ENCODE measurements around the gene TAF4.

Gene TAF4

GRCh38 chr20:62022575-62023139 lies 43.0 kb downstream of the TAF4 start:
- no peak for DNase-seq (ENCODE audit: low read depth in 2 of 2)

- DNase-seq (ENCODE audit: low read depth in 2 of 2), result no peak
These were observed 43.8 kb downstream of the TAF4 start for GRCh38 chr20:62021793-62022385.

- DNase-seq (ENCODE audit: low read depth in 2 of 2), result no peak
These were observed 44.6 kb downstream of the TAF4 start for GRCh38 chr20:62020935-62021701.

GRCh38 chr20:62019881-62020492 lies 45.7 kb downstream of the TAF4 start:
- no peak for DNase-seq (ENCODE audit: low read depth in 2 of 2)

- DNase-seq (ENCODE audit: low read depth in 2 of 2), result no peak
These were observed 46.4 kb downstream of the TAF4 start for GRCh38 chr20:62019144-62019805.

- DNase-seq (ENCODE audit: low read depth in 2 of 2), result no peak
These were observed 47.1 kb downstream of the TAF4 start for GRCh38 chr20:62018437-62019143.

- DNase-seq (ENCODE audit: low read depth in 2 of 2), result no peak
These were observed 50.0 kb downstream of the TAF4 start for GRCh38 chr20:62015540-62016288.

GRCh38 chr20:62014889-62015537 lies 50.7 kb downstream of the TAF4 start:
- no peak for DNase-seq (ENCODE audit: low read depth in 2 of 2)

GRCh38 chr20:62014488-62014775 lies 51.2 kb downstream of the TAF4 start:
- DNase-seq (ENCODE audit: low read depth in 2 of 2), result no peak

GRCh38 chr20:62012631-62013030 lies 53.0 kb downstream of the TAF4 start:
- DNase-seq (ENCODE audit: low read depth in 2 of 2), result no peak

- no peak for DNase-seq (ENCODE audit: low read depth in 2 of 2)
These were observed 53.6 kb downstream of the TAF4 start for GRCh38 chr20:62011938-62012534.

- no peak for DNase-seq (ENCODE audit: low read depth in 2 of 2)
These were observed 54.3 kb downstream of the TAF4 start for GRCh38 chr20:62011403-62011790.

GRCh38 chr20:62010551-62011402 lies 54.9 kb downstream of the TAF4 start:
- peak; percentile 23 to 34 for DNase-seq (ENCODE audit: low read depth in 2 of 2)

GRCh38 chr20:62009869-62010445 lies 55.7 kb downstream of the TAF4 start:
- no peak for DNase-seq (ENCODE audit: low read depth in 2 of 2)

- DNase-seq (ENCODE audit: low read depth in 2 of 2), result no peak
These were observed 56.4 kb downstream of the TAF4 start for GRCh38 chr20:62009322-62009721.

- no peak for DNase-seq (ENCODE audit: low read depth in 2 of 2)
These were observed 57.0 kb downstream of the TAF4 start for GRCh38 chr20:62008643-62009183.

GRCh38 chr20:62007127-62007647 lies 58.5 kb downstream of the TAF4 start:
- DNase-seq (ENCODE audit: low read depth in 2 of 2), result no peak

- DNase-seq (ENCODE audit: low read depth in 2 of 2), result no peak
These were observed 59.2 kb downstream of the TAF4 start for GRCh38 chr20:62006482-62006881.

All from stimulated activated CD8-positive, alpha-beta memory T cell treated with anti-CD3 and anti-CD28 coated beads, Interleukin-2, amount 100 ng/mL, for 48 hours (primary cell).